Measurements from ENCODE around the gene SMURF1.
A peak's percentile ranks its signal among the peaks of the same experiment; 100 is the strongest.

Gene SMURF1

DNA sequence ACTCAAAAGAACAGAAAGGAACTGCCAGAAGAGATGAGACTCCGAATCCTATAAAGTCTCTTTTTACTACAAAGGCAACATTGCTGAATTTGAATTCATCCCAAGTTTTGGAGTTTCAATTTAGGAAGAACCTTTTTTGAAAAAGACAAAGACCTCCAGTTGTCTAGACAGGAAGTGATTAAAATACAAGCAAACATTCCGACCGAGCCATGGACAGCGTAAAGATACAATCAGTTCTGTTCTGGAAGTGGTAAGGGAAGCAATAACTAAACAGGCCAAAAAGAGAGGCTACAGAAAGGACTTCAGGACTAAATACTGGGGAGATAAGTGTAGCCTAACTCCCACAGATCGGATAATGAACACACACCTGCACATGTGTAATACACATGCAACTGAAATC is 101.0 kb downstream of the SMURF1 start:
- no peak for DNase-seq

DNA sequence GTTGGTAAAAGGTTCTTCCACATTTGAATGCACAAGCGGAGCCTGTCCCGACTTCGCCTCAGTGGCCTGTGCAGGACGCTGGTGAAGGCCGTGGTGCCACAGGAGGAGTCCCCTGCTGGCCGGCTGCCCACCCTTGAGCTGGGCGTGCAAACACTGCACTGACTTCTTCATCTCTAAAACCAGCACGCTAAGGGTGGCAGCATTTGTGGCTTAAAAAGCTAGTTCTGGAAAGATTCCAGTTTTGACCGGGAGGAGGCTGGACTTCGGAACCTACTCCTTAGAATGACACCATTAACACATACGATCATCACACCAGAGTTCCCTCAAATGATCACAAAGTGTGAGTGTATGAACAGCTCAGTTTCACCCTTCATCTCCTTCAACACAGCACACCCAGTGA is 102.4 kb downstream of the SMURF1 start:
- no peak for DNase-seq

DNA sequence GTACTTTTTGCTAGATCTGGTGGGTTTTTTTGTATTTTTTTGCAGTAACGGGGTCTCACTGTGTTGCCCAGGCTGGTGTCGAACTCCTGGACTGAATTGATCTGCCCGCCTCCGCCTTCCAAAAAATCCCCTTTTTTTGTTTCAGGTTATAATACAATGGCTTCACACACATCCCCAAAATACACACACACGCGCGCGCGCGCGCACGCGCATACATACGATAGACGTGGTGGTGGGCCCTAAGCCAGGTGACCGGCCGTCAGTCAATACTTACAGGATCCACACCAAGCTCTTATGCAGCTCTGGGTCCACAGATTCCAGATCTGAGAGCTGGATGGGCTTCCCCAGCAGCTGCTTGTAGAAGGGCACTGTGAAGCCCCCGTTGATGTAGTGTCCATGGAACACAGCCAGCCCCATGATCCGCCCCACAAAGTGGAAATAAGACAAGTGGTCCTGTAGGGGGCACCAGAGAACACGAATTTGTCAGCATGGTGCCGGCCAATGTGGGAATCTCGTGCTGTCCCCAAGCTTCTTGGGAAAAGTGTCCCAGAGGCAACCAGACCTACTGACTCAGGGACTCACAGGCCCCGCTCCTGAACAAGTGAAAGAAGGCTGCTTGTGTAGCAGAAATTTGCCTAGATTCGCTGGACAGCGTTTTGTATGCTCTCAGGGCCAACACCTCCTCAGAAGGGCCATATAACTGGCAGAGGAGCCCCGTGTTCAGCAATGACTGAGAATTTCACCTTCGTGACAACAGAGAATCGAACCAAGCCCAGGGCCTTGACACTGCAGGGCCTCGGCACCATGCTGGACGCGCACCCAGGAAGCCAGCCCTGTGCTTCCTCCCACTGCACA is 103.6 kb downstream of the SMURF1 start:
- DNase-seq: peak; percentile 45 to 80

DNA sequence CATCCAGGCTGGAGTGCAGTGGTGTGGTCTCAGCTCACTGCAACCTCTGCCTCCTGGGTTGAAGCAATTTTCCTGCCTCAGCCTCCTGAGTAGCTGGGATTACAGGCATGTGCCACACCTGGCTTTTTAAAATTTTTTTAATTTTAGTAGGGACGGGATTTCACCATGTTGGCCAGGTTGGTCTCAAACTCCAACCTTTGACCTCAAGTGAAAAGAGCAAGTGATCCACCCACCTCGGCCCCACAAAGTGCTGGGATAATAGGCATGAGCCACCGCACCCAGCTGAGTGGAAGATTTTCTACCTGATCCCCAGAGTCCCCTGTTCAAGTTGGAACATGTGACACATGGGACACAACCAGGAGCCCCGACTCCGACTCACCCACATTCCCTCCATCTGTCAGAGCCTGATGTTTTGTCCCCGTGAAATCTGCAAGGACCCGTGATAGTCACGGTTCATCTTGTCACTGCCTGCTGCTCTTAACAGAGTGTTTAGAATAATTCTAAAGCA is 104.5 kb downstream of the SMURF1 start:
- no peak for DNase-seq

DNA sequence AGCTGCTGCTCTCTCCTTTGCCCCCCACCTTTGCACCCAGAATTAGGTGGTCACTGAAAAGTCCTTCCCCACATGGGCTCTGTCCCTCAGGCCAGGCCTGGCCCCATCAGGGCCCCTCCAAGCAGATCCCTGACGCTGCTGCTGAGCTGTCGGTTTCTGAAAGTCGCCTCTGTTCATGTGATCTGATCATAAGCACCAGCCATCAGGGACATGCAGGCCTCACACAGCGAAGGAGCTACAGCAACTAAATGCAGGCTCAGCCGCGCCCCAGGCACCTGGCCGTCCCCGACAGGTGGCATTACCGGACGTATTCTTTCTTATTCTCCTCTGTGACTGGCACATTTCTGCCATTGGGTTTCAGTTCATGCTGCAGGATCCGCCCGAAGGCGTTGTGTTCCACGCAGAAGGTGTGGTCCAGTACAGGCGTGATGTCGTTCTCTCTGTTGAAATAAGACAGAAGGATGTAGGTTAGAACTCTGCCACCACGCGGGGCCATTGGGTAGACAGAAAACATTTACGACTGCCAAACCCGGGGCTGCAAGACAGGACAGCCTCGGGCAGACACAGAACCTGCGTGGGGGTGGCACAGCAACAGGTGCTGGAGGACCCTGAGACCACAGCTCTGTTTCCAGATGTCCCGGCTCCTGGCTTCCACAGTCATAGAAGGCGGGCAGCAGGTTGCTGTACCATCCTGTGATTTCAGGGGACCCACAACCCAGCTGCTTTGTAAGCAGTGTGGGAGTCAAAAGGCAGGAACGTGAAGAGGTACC is 105.6 kb downstream of the SMURF1 start:
- DNase-seq: no peak

DNA sequence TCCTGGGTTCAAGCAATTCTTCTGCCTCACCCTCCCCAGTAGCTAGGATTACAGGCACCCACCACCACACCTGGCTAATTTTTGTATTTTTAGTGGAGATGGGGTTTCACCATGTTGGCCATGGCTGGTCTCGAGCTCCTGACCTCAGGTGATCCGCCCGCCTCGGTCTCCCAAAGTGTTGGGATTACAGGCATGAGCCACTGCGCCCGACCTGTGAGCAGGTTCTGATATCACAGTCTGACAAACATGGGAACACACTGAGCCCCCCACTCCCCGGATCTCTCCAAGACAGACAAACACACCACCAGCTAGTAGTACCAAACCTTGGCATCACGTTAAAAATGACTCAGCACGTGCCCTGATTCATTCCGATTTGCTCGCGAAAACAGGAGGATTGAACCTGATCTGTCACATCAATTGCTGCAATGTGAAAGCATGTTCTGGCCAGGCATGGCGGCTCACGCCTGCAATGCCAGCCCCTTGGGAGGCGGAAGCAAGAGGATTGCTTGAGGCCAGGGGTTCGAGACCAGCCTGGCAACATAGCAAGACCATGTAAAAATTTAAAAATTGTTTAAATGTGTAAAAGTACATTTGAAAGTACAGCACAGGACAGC is 106.5 kb downstream of the SMURF1 start:
- DNase-seq: no peak

DNA sequence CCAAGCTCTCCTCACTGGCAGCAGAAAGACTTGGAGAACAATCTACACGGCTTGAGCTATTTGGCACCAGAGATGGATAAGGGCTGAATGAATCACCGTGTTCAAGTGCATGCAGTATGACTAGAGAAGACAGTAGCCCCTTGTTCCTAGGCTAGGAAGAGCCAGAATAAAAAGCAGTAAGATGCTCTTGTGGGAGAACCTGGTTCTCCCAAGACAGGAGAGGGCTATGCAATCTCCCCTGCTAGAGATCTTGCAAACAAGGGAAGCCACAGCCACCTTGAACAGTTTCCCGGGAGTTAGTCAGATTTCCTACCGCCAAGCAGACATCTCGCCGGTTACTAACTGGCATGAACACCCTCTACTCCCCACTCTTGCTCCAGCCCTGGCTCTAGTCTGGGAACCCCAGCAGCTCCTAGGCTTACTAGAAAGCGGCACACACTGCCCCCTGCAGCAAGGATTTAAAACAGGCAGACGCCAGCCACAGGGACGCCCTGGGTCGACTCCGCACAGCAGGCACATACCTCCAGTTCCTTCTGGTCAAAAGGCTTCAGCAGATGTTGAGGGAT is 107.3 kb downstream of the SMURF1 start:
- no peak for DNase-seq

DNA sequence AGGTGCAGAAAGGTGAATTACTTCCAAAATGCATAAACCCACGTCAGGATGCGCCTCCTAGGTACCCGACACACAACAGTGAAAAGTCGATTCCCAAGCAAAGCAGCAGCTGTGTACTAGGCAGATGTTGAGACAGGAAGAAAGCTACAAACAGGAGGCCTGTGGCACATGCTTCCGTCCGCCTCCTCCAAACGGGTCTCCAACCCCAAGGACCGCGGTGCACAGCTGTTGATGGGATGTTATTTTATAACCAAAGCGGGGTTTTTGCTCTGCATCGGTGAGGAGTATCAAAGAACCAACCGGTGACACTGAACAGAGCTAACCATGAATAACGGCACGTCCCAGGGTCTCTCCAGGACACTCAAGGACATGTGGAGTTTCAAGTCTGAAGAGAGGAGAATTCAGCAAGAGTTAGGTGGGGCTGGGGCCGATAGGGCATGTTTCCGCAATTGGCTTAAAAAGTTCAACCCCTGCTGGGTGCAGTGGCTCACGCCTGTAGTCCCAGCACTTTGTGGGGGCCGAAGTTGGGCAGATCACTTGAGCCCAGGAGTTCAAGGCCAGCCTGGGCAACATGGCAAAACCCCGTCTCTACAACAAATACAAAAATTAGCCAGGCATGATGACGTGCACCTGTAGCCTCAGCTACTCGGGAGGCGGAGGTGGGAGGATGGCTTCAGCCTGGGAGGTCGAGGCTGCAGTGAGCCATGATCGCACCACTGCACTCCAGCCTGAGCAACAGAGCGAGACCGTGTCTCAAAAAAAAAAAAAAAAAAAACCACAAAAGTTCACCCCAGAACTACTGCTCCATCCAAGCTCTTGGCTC is 108.0 kb downstream of the SMURF1 start:
- DNase-seq: no peak

DNA sequence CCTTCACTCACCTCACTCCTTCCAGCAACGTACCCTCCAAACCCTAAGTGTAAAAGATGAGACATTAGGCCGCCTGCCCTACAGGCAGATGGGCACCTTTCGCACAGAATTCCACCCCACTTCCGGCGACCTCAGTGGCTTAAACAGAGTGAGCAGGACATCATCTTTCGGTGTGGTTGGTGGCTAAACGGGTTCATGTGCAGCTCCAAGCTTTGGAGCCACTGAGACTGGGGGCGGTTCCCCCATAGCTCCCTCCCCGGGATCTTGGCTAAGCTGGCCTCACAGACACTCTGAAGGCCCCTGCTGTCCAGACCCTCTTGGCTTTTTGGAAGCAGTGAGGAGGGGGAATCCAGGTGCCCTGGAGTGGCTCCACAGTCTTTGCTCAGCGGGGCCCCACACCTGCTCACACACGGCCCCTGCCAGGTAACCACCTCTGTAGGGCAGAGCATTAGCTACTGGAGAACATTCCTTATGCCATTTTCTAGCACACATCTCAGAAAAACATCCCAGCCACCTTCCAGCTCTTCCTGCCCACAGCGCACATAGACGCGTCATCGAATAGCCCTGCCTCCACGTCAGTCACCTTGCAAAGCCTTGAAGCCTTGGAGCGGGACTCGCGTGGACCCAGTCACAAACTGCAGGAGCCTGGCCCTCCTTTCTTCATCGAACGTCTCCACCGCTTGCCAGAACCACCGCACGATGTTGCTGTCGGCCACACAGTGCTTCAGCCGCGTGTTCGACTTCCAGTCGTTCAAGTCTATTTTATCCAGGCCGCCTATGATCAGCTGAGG is 108.8 kb downstream of the SMURF1 start:
- DNase-seq: no peak

DNA sequence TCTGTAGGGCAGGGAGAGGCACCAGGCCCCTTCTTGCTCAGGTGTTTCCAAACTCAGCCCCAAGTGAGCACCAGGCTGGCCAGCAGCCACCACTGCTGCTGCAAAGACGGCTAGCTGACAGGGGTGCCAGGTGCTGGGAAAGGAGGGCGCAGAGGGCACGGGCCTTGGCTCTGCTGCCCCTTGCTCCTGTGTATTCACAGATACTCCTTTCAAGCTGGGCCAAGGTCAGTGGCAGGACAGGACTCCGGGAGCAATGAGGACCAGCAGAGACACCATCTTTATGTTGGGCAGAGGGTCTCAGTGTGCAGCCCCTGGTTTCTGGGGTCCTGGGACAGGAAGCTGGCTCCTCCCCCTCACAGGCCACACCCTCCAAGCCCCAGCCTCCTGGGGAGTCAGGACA is 110.1 kb downstream of the SMURF1 start:
- DNase-seq: no peak

DNA sequence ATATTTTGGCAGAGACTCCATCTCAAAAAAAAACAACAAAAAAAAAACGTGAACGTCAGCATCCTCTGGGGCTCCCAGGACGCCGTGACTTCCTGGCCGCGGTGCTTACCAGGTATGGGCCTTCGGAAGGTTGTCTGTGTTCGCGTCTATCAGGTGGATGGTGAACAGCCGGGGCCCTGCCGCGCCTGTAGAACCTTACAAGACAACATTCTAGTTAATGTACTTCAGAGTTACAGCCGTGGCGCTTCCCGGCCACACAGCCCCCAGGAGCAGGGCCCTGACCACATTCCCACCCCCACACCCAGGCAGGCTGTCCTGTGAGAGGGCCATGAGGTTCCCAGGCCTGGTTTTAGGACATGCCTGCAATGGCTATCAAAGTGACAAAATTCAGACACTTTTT is 111.0 kb downstream of the SMURF1 start:
- no peak for DNase-seq

DNA sequence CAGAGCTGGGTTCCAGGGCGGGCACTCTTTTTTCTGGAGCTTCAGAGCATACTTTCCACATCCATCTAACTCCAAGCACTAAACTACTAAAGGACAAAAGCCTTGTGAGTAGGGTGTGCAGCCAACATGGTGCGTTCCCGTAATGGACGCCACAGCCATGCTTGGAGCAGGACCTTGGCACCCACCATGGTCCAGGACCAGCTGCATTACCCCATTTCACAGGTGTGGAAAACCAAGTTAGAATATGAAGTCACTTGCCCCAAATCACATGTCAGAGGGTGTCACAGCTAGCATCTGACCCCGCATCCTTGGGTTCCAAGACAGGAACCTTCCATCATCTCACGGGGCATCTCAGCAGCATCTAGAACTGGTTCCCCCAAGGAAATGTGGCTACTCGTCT is 112.4 kb downstream of the SMURF1 start:
- DNase-seq: no peak

DNA sequence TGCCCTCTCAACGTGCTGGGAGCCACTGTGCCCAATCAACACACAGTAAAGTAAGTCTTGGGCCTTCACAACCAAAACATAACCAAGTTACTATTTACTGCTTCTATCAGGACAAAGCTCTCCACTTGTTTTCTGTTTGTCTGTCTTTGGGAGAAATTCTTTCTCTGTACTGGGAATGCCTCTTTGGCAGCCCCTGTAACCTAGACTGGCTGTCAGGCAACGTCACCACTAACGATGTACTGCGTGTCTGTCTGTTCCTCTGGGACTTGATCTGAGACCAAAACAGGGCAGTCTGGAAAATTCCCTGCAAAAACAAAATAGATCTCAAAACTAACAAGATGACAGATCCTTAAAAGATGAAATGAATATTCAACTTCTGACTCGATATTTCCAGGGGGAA is 113.0 kb downstream of the SMURF1 start:
- DNase-seq: no peak

DNA sequence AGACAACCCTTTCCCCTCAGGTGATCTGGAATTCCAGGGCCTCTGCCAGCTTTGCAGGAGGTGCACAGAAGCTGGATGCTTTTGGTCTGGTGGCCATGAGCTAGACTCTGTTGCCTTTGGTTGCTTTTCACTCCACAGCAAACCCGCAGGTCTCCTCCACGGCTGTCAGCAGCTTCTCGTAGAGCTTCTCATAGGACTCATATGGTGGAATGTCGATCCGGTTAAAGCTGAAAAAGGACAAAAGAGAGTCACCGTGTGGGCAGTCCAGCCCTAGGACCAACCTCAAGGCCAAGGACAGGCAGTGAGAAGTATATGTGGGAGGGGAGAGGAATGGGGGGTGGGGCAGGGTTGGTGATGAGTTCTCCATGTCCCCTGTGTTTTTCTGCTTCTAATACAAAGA is 113.5 kb downstream of the SMURF1 start:
- DNase-seq: no peak

DNA sequence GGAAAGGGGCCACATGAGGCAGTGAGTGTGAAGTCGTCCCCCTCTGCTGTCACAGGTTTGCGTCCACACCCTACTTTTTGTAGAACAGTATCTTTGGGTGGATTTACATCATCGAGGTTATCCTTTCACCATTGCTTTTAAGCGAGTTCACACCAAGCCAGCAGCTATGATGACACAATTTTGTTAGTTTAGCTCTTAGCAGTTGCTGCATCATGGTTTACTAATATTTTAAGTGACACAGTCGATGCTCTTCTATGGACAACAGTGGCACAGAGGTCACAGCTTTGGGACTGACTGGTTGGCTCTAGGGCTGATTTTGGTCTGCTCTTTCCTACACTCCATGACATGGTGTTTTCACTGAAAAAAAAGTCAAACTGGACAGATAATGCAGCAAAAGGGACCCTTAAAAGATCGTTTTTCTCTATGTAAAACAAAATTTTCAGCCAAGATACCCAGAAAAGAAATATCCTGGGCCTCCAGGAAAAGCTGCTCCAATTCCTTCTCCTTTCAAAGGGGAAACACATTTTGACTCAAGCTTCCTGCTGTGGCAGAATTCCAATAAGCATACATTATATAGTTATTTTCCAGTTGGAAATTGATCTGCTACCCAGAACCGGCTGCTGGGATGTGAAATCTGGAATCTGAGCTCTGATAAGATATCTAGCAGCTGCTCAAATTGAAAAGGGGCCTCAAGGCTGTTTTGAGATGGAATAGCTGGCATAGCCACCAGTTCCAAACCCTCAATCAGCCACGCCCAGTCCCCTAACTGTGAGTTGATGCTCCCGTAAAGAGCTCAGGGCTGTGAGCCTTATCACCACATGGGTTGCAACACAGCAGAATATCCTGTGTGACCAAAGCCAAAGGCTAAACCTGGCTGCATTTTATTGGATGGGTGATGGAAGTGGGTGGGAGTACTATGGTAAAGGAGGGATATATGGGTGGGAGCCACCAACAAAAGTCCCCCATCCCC is 114.2 kb downstream of the SMURF1 start:
- no peak for DNase-seq

DNA sequence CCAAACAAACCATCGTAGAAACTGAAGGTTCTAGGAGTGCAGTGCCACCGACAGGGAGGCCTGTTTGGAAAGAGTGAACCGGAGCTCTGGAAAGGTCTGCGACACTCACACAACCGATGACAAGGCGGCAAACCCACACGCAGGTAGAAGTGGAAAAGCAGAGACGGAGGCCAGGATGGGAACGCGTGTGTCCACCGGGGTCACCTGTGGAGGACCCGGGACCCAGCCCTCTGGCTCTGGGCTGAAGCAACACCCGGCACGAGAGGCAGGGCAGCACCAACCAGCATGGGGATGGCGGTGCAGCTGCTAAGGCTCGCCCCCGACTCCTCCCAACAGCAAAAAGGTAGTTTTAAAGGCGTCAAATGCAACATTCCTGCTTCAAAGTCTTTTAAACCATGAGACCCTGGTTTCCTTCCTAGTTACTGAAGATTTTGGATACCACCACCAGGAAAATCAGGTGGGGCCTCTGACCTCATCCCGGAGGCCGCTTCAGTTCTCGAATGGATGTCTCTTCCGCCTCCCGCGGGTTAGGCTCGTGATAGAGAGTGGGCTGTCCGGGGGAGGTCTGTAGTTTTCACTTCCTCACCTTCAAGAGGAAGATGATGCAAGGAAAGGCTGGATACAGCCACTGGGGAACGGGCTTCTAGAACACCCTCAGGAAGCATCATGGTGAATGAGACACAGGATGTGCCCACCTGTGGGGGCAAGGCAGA is 115.5 kb downstream of the SMURF1 start:
- no peak for DNase-seq

DNA sequence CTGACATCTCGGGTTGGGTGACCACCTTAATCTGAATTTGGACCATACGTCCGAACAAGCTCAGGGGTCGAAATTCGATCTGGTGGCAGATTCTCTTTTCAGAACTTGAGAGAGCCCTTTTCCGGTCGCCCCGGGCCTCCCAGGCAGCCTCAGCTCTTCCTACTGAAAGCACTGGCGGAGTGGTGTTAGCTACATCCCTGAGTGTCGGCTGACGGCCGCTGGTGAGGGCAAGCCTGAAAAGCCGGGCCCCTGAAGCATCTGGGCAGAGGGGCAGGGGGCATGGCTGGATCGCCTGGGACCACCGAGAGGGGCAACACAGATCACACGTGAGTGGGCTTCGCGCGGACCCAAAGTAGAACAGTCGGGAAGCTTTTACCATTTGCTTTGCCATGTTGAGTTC is 116.1 kb downstream of the SMURF1 start:
- DNase-seq: no peak

DNA sequence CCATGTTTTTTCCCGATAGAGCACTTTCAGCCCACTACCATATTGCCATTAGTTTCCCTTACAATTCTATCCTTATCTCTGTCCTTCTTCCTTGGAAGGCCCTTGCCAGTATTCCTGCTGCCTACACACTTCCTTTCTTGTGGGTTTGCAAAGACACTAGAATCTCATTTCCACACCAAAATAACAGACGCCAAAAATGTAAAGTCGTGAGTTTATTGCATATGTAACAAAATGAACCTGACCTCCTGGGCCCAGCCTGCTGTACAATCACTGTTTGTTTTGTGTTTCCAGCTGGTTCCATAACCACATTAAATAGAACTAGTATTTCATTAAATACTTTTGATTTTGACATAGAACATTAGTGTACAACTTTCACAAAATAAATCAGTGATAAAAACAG is 116.7 kb downstream of the SMURF1 start:
- DNase-seq: no peak

DNA sequence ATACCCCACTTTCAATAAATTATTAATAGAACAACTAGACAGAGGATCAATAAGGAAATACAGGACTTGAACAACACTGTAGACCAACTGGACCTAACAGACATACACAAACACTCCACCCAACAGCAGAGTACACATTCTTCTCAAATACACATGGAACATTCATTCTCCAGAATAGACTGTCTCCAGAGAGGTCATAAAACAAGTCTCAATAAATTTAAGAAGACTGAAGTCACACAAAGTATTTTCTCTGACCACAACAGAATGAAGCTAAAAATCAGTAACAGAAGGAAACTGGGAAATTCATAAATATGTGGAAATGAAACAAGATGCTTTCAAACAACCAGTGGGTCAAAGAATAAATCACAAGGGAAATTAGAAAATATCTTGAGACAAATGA is 119.8 kb downstream of the SMURF1 start:
- DNase-seq: no peak

Measured in NCI-H1930 (cell line).